K562 (cell line): ENCODE data around the gene CELF6. TPM values are rescaled to one million over a fixed set of nuclear protein-coding genes. Genes with fewer than 3 reads are reported as not detected.

Experiments
- ARID2 ChIP-seq: fragments of 450-650 bp; IDR thresholded peaks from 2 replicates; pipeline ENCODE4 v1.6.1; 2017; ENCODE audit warnings: antibody characterized with exemption, mild to moderate bottlenecking
- ATF4 ChIP-seq: fragments of 450-650 bp; formaldehyde crosslinking; IDR thresholded peaks from 2 replicates; pipeline ENCODE4 v1.4.0; 2022; ENCODE audit warnings: mild to moderate bottlenecking, moderate library complexity
- BMI1 ChIP-seq: fragments of 150-350 bp; IDR thresholded peaks from 2 replicates; pipeline ENCODE4 v1.6.1; 2014; ENCODE audit warnings: low read length
- ETV5 ChIP-seq: sonication (generic); formaldehyde crosslinking; IDR thresholded peaks from 2 replicates; pipeline ENCODE4 v1.4.0; 2020; ENCODE audit warnings: low read depth, mild to moderate bottlenecking, missing genetic modification reagents
- GTF2E2 ChIP-seq: fragments of 200-800 bp; sonication (Bioruptor generic); IDR thresholded peaks from 2 replicates; pipeline ENCODE4 v1.6.1; 2016; ENCODE audit warnings: missing genetic modification characterization, missing compliant biosample characterization
- IRF1 ChIP-seq: sonication (generic); formaldehyde crosslinking; IDR thresholded peaks from 2 replicates; pipeline ENCODE4 v1.8.0; 2022; ENCODE audit warnings: missing genetic modification reagents, mild to moderate bottlenecking, borderline replicate concordance
- MCM7 ChIP-seq, 2 experiments: fragments of 450-650 bp; IDR thresholded peaks; 2 replicates each; pipeline ENCODE4 v1.6.1; 2016 to 2018
- MLLT1 ChIP-seq, 2 experiments: fragments of 450-650 bp; IDR thresholded peaks; 2 replicates each; pipeline ENCODE4 v1.6.1; 2016
- NEUROD1 ChIP-seq: fragments of 150-350 bp; IDR thresholded peaks from 2 replicates; pipeline ENCODE4 v1.6.1; 2014; ENCODE audit warnings: borderline replicate concordance, low read length, low read depth; ENCODE audit not compliant: partially characterized antibody
- NFATC3 ChIP-seq: fragments of 450-650 bp; IDR thresholded peaks from 2 replicates; pipeline ENCODE4 v1.6.1; 2017; ENCODE audit warnings: mild to moderate bottlenecking
- RREB1 ChIP-seq: fragments of 250-450 bp; sonication (Bioruptor Pico); IDR thresholded peaks from 2 replicates; pipeline ENCODE4 v1.4.0; 2020
- SAFB ChIP-seq: fragments of 200-400 bp; formaldehyde crosslinking; IDR thresholded peaks from 2 replicates; pipeline ENCODE4 v1.6.1; 2017; ENCODE audit warnings: low read depth, low read length, borderline replicate concordance
- TAF9B ChIP-seq: fragments of 450-650 bp; IDR thresholded peaks from 2 replicates; pipeline ENCODE4 v1.6.1; 2018; ENCODE audit warnings: mild to moderate bottlenecking; ENCODE audit not compliant: partially characterized antibody
- TBP ChIP-seq: optimal IDR thresholded peaks from 2 replicates; pipeline ENCODE3; 2011; ENCODE audit warnings: low read depth, low read length, improper control_type of control experiment
- TRIM25 ChIP-seq: fragments of 450-650 bp; IDR thresholded peaks from 2 replicates; pipeline ENCODE4 v1.7.0; 2016; ENCODE audit warnings: borderline replicate concordance
- ZNF77 ChIP-seq: fragments of 250-450 bp; sonication (Bioruptor Pico); IDR thresholded peaks from 2 replicates; pipeline ENCODE4 v1.5.0; 2020
- ZNF780A ChIP-seq: fragments of 250-450 bp; sonication (Bioruptor Pico); IDR thresholded peaks from 2 replicates; pipeline ENCODE4 v1.5.0; 2021; ENCODE audit warnings: mild to moderate bottlenecking
- polyA plus RNA-seq, 8 experiments: library from polyadenylated mRNA; depleted of rRNA in 4 of 8; stranded (reverse) in 5 of 8; unstranded in 3 of 8; fragments of >200 nt; fragmentation: Nextera tagmentation in 2 of 8; fragmentation: Illumina TruSeq in 1 of 8; extraction: Ambion mirVana in 2 of 8; extraction: Trizol in 1 of 8; gene quantifications; 2 replicates each; pipeline versions ENCODE4 v1.2.1 to v1.2.3, GENCODE V29; 2011 to 2014; ENCODE audit warnings: inconsistent platforms in 1 of 8, missing spikeins in 1 of 8
- total RNA-seq, 7 experiments: library from RNA; depleted of rRNA in 6 of 7; stranded (reverse); fragments of >200 nt in 6 of 7; fragmentation: Illumina TruSeq in 2 of 7; extraction: Trizol in 2 of 7; gene quantifications; 2 replicates each; pipeline versions ENCODE4 v1.2.1 to v1.2.3, GENCODE V29; 2011 to 2021; ENCODE audit warnings: low replicate concordance in 1 of 7

The CELF6 gene
- total and polyA plus RNA-seq, 9 of the 15 experiments (the other 6 are each of a cell fraction or from before 2014, with no cell fraction given), result 0.01 to 0.11 TPM; not detected in 7

GRCh38 chr15:72237029-72237852 is 82.7 kb downstream of the CELF6 start (continued):
- TF ChIP-seq NEUROD1 (peak; percentile 81), TRIM25 (no peak), BMI1 (no peak), MCM7 (IDR thresholded peaks at IDR 0.05) (no peak), ZNF77 (no peak), TAF9B (peak; percentile 99), ZNF780A (CRISPR knock-in tag) (no peak), IRF1 (no peak), ATF4 (no peak), RREB1 (CRISPR knock-in tag) (no peak), NFATC3 (0 out of 2 replicates have a peak, but pooled peaks have one; percentile 71), MLLT1 (IDR thresholded peaks at IDR 0.05) (peak in 1 of 2 experiments; percentile 83; a peak in 1 of 4 replicates), SAFB (no peak), ETV5 (CRISPR knock-in tag) (no peak), ARID2 (no peak), TBP (peak; percentile 96), GTF2E2 (tag) (peak; percentile 53; the same call in 1 of the 2 replicates)
